Uterus (tissue), 2 donors: ENCODE measurements around the gene MUC5B.

Experiments
- CTCF ChIP-seq, 4 experiments: fragments of 200-600 bp in 2 of 4; fragments of 450-650 bp in 2 of 4; sonication (generic) in 2 of 4; IDR thresholded peaks; one replicate each; pipeline ENCODE4 v1.5.1; 2016 to 2019; ENCODE audit warnings: antibody characterized with exemption in 4 of 4, mild to moderate bottlenecking in 2 of 4, moderate library complexity in 1 of 4
- POLR2A ChIP-seq, 2 donors: fragments of 450-650 bp; IDR thresholded peaks; one replicate each; pipeline ENCODE4 v1.6.1; 2016; ENCODE audit warnings: antibody characterized with exemption in 2 of 2, mild to moderate bottlenecking in 1 of 2, moderate library complexity in 1 of 2

- TF ChIP-seq CTCF (IDR thresholded peaks at IDR 0.05) (no peak), POLR2A (IDR thresholded peaks at IDR 0.05) (no peak)
Measured at GRCh38 chr11:1176224-1177019, 46.4 kb upstream of the MUC5B start.
